ENCODE measurements around the gene BRSK2.
"Not testable (repeated sequence)": the region's sequence is repeated elsewhere in the genome, so short reads cannot be mapped to it uniquely, and the experiment has no call there.

BRSK2 gene

GRCh38 chr11:1354125-1354938 is 35.4 kb upstream of the BRSK2 start:
- no peak for DNase-seq

- DNase-seq = no peak
Measured at GRCh38 chr11:1356007-1356435, 33.7 kb upstream of the BRSK2 start.

DNA sequence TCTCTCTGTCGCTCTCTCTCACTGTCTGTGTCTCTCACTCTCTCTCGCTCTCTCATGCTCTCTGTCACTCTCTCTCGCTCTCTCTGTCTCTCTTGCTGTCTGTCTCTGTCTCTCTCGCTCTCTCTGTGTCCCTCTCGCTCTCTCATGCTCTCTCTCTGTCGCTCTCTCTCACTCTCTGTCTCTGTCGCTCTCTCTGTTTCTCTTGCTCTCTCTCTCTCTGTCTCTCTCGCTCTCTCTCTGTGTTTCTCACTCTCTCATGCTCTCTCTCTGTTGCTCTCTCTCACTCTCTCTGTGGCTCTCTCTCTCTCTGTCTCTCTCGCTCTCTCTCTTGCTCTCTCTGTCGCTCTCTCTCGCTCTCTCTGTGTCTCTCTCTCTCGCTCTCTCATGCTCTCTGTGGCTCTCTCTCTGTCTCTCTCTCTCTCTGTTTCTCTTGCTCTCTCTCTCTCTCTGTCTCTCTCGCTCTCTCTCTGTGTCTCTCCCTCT is 33.2 kb upstream of the BRSK2 start:
- DNase-seq = no peak

DNA sequence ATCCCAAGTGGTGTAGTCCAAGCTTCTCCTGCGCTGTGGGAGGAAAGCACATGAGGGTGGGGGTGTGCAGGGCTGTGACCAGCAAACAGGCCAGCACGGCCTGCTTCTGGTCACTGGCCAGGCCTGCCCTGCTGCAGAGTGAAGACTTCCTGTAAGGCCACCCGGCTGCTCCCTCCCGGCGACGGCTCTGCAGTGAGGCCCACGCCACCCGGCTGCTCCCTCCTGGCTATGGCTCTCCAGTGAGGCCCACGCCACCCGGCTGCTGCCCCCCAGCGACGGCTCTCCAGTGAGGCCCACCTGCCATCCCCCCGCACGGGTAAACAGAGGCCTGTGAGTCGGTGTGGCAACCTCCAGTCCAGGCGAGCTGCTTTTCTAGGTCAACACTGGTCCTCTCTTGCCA is 31.4 kb upstream of the BRSK2 start:
- no peak for DNase-seq

GRCh38 chr11:1358931-1359330 is 30.8 kb upstream of the BRSK2 start:
- not testable (repeated sequence) for DNase-seq

- DNase-seq = no peak
Measured at GRCh38 chr11:1359556-1359955, 30.2 kb upstream of the BRSK2 start.

GRCh38 chr11:1360181-1360834 is 29.4 kb upstream of the BRSK2 start:
- no peak for DNase-seq

- DNase-seq = no peak
Measured at GRCh38 chr11:1360835-1361357, 28.8 kb upstream of the BRSK2 start.

DNA sequence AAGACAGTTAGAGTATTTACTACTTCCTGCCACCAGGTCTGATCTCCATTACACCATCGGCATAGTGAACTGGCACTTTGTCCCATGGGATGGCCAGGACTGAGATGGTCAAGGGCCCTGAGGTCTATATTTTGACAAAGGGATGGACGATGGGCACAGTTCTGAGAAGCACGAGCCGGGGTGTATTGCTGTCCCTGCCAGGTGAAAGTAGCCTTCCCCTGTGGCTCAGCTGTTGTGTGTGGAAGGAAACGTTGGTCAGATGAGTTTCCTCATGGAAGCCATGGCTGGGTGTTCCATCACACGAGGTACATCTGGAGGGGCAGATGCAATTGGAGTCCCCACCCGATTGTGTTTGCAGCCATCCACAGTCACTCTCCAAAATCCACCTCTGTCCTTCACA is 27.9 kb upstream of the BRSK2 start:
- no peak for DNase-seq

DNA sequence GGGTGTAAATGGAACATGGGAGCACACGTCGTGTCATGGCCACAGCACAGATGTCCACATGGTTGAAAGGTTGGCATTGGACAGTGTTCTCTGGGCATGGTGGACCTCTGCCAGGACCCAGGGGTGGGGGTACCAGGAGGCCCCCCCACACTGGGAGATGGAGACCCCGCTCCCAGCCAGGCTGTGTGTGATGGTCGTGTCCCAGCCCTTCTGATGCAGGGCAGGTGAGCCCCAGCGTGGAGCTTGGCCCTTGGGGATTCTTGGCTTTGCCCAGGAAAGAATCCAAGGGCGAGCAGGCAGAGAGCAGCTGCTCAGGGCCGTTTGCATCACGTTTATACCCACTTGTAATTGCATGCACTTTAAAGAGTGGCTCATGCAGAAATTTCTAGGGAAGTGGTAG is 22.0 kb upstream of the BRSK2 start:
- no peak for DNase-seq

DNA sequence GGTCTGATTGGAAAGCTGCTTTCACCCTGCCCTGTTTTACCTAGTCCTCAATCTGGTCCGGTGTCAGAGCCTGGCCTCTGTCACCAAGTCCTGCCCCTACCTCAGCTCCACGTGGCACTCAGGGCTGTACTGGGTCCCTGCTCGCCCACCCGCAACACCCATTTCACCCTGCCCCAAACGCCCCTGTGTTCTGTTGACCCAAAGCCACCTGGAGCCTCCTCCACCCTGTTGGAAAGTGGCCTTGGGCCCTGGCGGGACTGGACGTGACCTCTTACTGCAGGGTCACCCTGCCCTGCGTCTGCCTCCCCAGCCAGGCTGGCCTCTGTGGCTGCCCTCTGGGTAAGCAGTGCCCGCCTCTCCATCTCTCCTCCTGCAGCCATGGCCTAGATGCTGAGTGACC is 21.5 kb upstream of the BRSK2 start:
- no peak for DNase-seq

DNA sequence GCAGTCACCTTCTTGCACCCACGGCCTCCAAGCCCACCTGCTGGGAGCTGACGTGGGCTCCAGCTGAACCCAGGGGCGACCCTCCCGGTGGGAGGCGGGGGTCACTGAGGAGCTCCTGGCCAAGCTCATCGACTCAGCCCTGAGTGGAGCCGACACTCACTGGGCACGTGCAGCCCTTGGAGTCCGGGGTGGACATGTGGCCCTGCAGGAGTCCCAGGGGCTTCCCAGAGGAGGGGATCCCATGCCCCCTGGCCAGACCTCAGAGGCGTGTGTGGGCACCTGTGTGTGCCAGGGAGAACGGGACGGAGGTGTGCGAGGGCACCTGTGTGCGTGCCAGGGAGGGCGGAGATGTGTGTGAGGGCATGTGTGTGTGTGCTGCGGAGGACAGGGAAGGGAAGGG is 20.8 kb upstream of the BRSK2 start:
- no peak for DNase-seq

DNA sequence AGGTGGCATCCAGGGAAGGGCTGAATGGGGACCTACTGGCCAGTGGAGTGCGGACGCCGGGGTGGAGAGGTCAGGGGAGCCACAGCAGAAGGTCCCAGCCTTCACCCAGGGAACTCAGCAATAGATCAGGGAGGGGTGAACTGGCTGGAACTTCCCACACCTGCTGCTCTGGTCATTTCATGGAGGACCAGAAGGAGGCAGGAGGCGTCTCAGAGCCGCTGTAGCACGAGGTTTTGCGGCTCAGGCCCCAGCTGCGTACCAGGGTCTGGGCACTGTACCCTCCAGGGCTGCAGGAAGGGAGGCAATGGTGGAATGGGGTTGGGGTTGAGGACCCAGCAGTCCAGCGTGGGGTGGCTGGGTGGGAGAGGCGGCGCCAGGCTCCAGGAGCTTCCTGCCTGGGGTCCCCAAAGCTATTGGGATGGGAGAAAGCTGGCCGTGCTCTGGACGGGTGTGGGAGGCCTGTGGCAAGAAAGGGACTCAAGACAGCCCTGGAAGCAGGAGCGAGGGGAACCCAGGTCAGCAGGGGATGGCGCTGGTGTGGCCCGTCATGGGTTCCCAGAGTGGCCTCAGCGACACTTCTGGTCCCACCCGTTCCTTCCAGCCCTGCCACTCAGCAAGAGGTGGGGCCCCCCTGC is 20.2 kb upstream of the BRSK2 start:
- DNase-seq = no peak

DNA sequence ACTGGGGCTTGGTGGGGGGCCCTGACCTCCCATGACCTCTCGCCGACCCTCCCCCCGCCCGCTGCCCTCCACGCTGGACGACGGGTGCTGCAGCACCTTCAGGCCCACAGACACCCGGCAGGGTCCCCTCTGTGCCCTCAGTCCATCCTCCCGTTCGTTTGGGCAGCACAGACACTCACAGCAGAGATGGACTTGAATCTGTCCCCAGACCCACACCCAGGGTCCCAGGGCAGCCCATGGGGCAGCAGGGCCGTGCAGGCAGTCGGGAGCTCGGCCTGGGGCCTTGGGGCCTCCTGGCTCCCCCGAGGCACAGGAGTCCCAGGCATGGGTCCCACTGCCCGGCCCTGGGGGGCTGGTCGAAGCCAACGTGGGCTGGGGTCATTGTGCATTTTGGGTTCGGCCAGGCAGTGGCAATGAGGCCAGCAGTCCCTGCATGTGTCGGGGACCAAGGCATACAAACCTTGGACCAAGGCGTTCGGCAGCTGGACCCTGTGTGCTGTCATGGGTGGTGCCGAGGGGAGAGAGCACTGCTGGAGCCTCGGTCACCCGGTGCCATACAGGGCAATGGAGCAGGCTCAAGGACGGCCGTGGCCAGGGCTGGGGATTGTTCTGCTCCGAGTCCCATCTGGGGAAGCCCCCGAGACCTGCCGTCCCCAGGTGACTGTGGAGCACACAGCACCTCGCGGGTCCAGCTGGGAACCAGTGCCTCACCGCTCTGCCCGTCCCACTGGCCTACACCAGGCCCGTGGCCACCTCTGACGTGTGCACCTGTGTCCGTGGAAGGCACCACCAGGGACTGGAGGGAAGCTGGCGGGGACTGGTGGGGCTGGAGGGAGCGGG is 19.3 kb upstream of the BRSK2 start:
- DNase-seq = no peak

DNA sequence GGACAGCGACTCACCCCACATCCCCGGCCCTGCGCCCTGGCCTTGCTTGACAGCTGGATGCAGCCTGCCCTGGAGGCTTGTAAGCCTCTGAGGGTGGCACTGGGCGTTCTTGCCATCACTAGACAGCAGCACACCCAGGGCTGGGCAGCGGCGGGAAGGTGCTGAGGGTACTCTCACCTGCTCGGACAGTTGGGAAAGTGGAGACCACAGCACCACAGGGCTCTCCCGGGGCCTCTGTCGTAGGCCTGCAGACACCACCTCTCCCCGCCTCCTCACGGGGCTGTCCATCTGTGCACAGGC is 18.8 kb upstream of the BRSK2 start:
- no peak for DNase-seq

- DNase-seq = no peak
Measured at GRCh38 chr11:1371377-1371776, 18.4 kb upstream of the BRSK2 start.

DNA sequence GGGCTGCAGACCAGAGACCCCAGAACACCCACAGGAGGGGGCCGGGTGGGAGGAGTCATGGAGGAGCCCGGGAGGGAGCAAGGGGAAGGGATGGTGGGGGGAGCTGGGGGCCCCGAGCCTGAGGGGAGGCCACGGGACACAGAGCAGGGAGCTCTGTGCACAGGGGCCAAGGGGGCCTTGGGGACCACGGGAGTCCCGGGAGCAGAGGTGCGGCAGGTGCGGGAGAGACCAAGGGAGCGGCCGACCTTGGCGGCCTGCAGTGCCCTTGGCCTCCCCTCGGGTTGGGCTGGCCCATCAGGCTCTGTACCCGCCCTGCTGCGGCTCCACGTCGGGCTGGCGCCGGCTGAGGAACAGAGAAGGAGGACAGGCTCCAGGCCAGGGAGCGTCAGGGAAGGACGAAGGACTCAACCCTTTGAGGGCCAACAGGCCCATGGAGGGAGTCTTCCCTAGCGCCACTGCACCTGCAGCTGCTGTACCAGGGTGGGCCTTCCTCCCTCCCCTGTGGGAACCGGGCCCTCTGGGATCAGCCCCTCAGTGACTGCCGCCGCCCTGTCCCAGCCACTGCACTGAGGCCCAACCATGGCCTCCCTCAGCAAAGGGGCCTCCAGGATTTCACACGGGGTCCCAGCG is 17.8 kb upstream of the BRSK2 start:
- DNase-seq = no peak

DNA sequence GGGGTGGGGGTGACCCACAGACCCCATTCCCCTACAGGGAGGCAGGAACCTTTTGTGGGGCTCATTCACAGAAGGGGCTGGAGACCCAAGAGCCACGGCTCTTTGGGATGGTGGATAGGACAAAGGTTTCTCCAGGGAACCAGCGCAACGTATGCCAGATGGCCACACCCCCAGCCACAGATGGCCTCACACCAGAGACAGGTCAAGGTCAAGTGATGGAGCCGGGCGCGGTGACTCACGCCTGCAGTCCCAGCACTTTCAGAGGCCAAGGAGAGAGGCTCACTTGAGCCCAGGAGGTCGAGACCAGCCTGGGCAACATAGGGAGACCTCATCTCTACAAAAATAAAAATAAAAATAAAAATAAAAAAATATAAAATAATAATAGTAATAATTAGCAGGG is 17.1 kb upstream of the BRSK2 start:
- DNase-seq = no peak

GRCh38 chr11:1373536-1374214 is 16.1 kb upstream of the BRSK2 start:
- no peak for DNase-seq

DNA sequence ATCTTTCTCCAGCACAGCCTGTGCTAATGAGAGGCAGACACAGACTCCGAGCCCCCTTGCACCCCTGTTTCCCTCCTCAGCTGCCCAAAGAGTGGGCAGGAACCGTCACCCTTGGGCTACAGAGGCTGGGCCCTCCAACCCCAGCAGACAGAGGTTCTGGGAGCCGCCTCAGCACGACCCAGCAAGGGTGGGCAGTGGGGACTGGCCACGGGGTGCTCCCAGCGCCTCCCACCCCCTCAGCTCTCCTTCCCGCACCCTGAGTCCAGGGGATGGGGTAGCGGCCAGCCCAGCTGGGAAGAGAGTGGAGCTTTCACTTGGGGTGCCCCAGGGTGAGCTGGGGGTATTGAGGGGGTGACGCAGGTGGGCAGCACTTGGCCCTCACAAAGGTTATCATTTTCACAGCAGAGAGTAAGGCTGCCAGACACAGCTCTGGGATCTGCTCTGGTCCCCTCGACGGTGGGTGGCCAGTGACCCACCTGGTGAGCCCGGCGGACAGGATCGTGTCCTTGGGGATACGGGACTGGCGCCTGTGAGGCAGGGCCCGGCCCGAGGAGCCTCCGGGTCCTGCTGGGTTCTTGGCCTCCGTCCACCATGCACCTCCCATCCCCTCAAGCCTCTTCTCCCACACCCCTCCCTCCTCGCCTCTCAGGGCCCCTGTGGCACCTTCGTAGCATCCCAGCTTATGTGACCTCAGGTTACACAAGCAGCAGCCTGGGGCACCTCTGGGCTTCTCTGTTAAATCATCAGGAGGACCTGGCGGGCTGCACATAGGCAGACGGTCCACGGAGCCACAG is 14.4 kb upstream of the BRSK2 start:
- no peak for DNase-seq

GRCh38 chr11:1375955-1376258 is 13.8 kb upstream of the BRSK2 start:
- DNase-seq = no peak
